B cell (primary cell): Measurements from ENCODE around the gene RREB1. TPM values are rescaled to one million over a fixed set of nuclear protein-coding genes. Genes with fewer than 3 reads are reported as not detected.

Experiments used
- ATAC-seq: fragments of 200-7000 bp; cut with Tn5 transposase; one replicate; pipeline ENCODE4 v1.10.0; 2021; ENCODE audit warnings: low read depth, mild to moderate bottlenecking, moderate number of reproducible peaks, moderate library complexity
- CTCF ChIA-PET: fragments of 350-600 bp; sonication (Branson Sonifier 250); formaldehyde crosslinking; loops from one replicate; lab custom pipeline; 2021; ENCODE audit warnings: antibody characterized with exemption, inconsistent platforms; lab: Charles Lee
- POLR2A ChIA-PET: fragments of 350-600 bp; sonication (Branson Sonifier 250); formaldehyde crosslinking; loops from one replicate; lab custom pipeline; 2021; ENCODE audit warnings: antibody characterized with exemption; lab: Charles Lee
- DNase-seq: peaks from one replicate; pipeline ENCODE4 v3.0.0; 2013
- H2AFZ ChIP-seq: 2 replicates; pipeline ENCODE4 v1.6.1; 2012; ENCODE audit warnings: mild to moderate bottlenecking, low read depth, low read length; ENCODE audit not compliant: insufficient read depth, poor library complexity, severe bottlenecking
- H3K27ac ChIP-seq, 2 donors: 1 replicate in 1 of 2; 2 replicates in 1 of 2; pipeline ENCODE4 v1.5.1; 2012 to 2013; ENCODE audit warnings: low read length in 2 of 2, mild to moderate bottlenecking in 2 of 2, moderate library complexity in 1 of 2
- H3K27me3 ChIP-seq, 4 experiments: fragments of 200-600 bp in 1 of 4; sonication (generic) in 1 of 4; replicated peaks in 1 of 4; 1 replicate in 2 of 4; 2 replicates in 2 of 4; pipeline versions ENCODE4 v1.6.1 to v1.7.0; 2013 to 2016; ENCODE audit warnings: low read length in 3 of 4, mild to moderate bottlenecking in 2 of 4, mixed read lengths in 1 of 4, moderate library complexity in 1 of 4; ENCODE audit not compliant: insufficient read depth in 4 of 4, control insufficient read depth in 3 of 4; ENCODE audit errors: control extremely low read depth in 1 of 4
- H3K36me3 ChIP-seq, 2 experiments: replicated peaks in 1 of 2; 1 replicate in 1 of 2; 2 replicates in 1 of 2; pipeline versions ENCODE4 v1.6.1 to v1.7.1; 2013; ENCODE audit warnings: low read length in 1 of 2; ENCODE audit not compliant: insufficient read depth in 2 of 2, control insufficient read depth in 1 of 2; ENCODE audit errors: control extremely low read depth in 1 of 2, extremely low read depth in 1 of 2
- H3K4me1 ChIP-seq, 2 donors: fragments of 200-600 bp in 1 of 2; sonication (generic) in 1 of 2; 1 replicate in 1 of 2; 2 replicates in 1 of 2; pipeline versions ENCODE4 v1.5.1 to v1.6.1; 2013 to 2017; ENCODE audit warnings: low read length in 2 of 2; ENCODE audit not compliant: control insufficient read depth in 2 of 2, insufficient read depth in 2 of 2
- H3K4me2 ChIP-seq: replicated peaks from 2 replicates; pipeline ENCODE3; 2012; ENCODE audit warnings: mild to moderate bottlenecking, low read depth, low read length; ENCODE audit not compliant: poor library complexity, severe bottlenecking
- H3K4me3 ChIP-seq, 5 experiments: fragments of 200-600 bp in 1 of 5; sonication (generic) in 1 of 5; 1 replicate in 3 of 5; 2 replicates in 2 of 5; pipeline versions ENCODE4 v1.5.1 to v1.7.0; 2011 to 2016; ENCODE audit warnings: low read length in 4 of 5, mild to moderate bottlenecking in 4 of 5, low read depth in 2 of 5, control low read depth in 1 of 5, moderate library complexity in 1 of 5; ENCODE audit not compliant: insufficient read depth in 1 of 5; ENCODE audit errors: control extremely low read depth in 1 of 5, extremely low read depth in 1 of 5
- H3K79me2 ChIP-seq: fragments of 200-600 bp; sonication (generic); one replicate; pipeline ENCODE4 v1.6.0; 2016; ENCODE audit warnings: low read length; ENCODE audit not compliant: control insufficient read depth, insufficient read depth
- H3K9ac ChIP-seq: fragments of 200-600 bp; sonication (generic); 2 replicates; pipeline ENCODE4 v1.6.1; 2017; ENCODE audit warnings: mild to moderate bottlenecking, low read length, moderate library complexity
- H3K9me3 ChIP-seq, 3 donors: one replicate each; pipeline versions ENCODE4 v1.6.1 to v1.7.1; 2013; ENCODE audit warnings: low read length in 2 of 3; ENCODE audit not compliant: control insufficient read depth in 2 of 3, insufficient read depth in 1 of 3; ENCODE audit errors: control extremely low read depth in 1 of 3
- H4K20me1 ChIP-seq: 2 replicates; pipeline ENCODE4 v1.6.0; 2012; ENCODE audit warnings: mild to moderate bottlenecking, low read length; ENCODE audit not compliant: insufficient read depth, control insufficient read depth, poor library complexity, severe bottlenecking
- H3K27ac Mint-ChIP-seq: one replicate; pipeline ENCODE4 v1.8.0; 2021; ENCODE audit warnings: mixed read lengths
- H3K27me3 Mint-ChIP-seq: one replicate; pipeline ENCODE4 v1.8.0; 2021; ENCODE audit warnings: mixed read lengths
- H3K4me1 Mint-ChIP-seq: one replicate; pipeline ENCODE4 v1.8.0; 2021; ENCODE audit warnings: mixed read lengths
- H3K4me3 Mint-ChIP-seq: one replicate; pipeline ENCODE4 v1.8.0; 2021; ENCODE audit warnings: mixed read lengths
- H3K9me3 Mint-ChIP-seq: one replicate; pipeline ENCODE4 v1.8.0; 2022; ENCODE audit warnings: mixed read lengths; ENCODE audit not compliant: insufficient read depth
- CTCF ChIP-seq: fragments of 200-600 bp; IDR thresholded peaks from one replicate; pipeline ENCODE4 v1.8.0; 2022; ENCODE audit warnings: antibody characterized with exemption, mild to moderate bottlenecking
- EZH2 ChIP-seq: IDR thresholded peaks from 2 replicates; pipeline ENCODE4 v1.6.1; 2012; ENCODE audit warnings: borderline replicate concordance, low read depth, mild to moderate bottlenecking, moderate library complexity, low read length; ENCODE audit not compliant: insufficient read depth, poor library complexity, severe bottlenecking
- WGBS: methylation state at CpG from one replicate; pipeline ENCODE4 v1.1.5; 2013; ENCODE audit warnings: missing lambda C conversion rate; ENCODE audit not compliant: insufficient coverage; 5-methylcytosine and 5-hydroxymethylcytosine counted together
- intact Hi-C: fragments of 100-400 bp; cut with micrococcal nuclease; formaldehyde crosslinking; loops from one replicate; pipeline ENCODE4 v1.10.0; 2022
- polyA plus RNA-seq: library from polyadenylated mRNA; depleted of rRNA; stranded (reverse); fragments of >200 nt; gene quantifications from 2 replicates; pipeline ENCODE4 v1.2.3, GENCODE V29; 2012
- total RNA-seq, 2 donors: library from RNA; stranded (reverse); fragments of 120-200 nt in 1 of 2; gene quantifications; 1 replicate in 1 of 2; 2 replicates in 1 of 2; pipeline versions ENCODE4 v1.2.3 to v1.2.4, GENCODE V29; 2013 to 2022

Gene RREB1
- total and polyA plus RNA-seq, 2 donors (not counting 1 experiment from before 2014, with no cell fraction given): 10.4 to 58.6 TPM

GRCh38 chr6:7108964-7109836 lies 1.4 kb downstream of the RREB1 start:
- ChIA-PET CTCF (interaction anchor here (1.4 kb wide), 1 partner anchor 134 kb away, joined by 4 read pairs; no protein-coding TSS in a partner anchor), POLR2A (interaction anchor here (0.6 to 1.4 kb wide), 5 partner anchors 8 to 130 kb away, joined by 3 to 7 read pairs (median 4); no protein-coding TSS in a partner anchor)
- peak overlapping the region; percentile 94 for H2AFZ ChIP-seq
- TF ChIP-seq CTCF (no peak), EZH2 (no peak)
- H3K4me1 Mint-ChIP-seq: peaks cover 52% of the 10 kb centered on the region
- peak overlapping the region; percentile 96 for H3K9ac ChIP-seq
- H3K27me3 Mint-ChIP-seq: no peaks in the 10 kb centered on the region
- no peaks in the 10 kb centered on the region for H3K27me3 ChIP-seq
- H3K9me3 Mint-ChIP-seq: no peaks in the 10 kb centered on the region
- peak overlapping the region; percentile 4 to 88 for H3K27ac ChIP-seq
- peaks cover 37 to 38% of the 10 kb centered on the region in 2 donors for H3K4me1 ChIP-seq
- peak overlapping the region; percentile 80 for H3K4me2 ChIP-seq
- no peaks in the 10 kb centered on the region for H3K9me3 ChIP-seq
- no peaks in the 10 kb centered on the region for H4K20me1 ChIP-seq
- peak overlapping the region in 4 of 5 experiments; percentile 78 to 98 (median 94) for H3K4me3 ChIP-seq
- peak; percentile 8 for ATAC-seq
- 0% methylated on average over 58 of the region's 86 CpGs for WGBS
- intact Hi-C loops: loop anchor here (5.0 kb wide), 1 partner anchor 37 kb away; no protein-coding TSS in a partner anchor
- H3K36me3 ChIP-seq: no peaks in the 10 kb centered on the region
- H3K4me3 Mint-ChIP-seq: peak overlapping the region; percentile 94
- H3K79me2 ChIP-seq: peaks cover 74% of the 10 kb centered on the region
- peak; percentile 65 for DNase-seq
- peak overlapping the region; percentile 91 for H3K27ac Mint-ChIP-seq
